NT2/D1 (cell line): ENCODE results near the gene RAB11FIP4.

Experiments used
- SUZ12 ChIP-seq: IDR thresholded peaks from 2 replicates; pipeline ENCODE4 v1.6.1; 2011; ENCODE audit not compliant: insufficient read length, insufficient read depth; ENCODE audit errors: extremely low read depth
- YY1 ChIP-seq: IDR thresholded peaks from 2 replicates; pipeline ENCODE4 v1.6.1; 2011; ENCODE audit not compliant: insufficient read length, insufficient read depth
- ZNF274 ChIP-seq: IDR thresholded peaks from 2 replicates; pipeline ENCODE4 v1.6.1; 2011; ENCODE audit warnings: mild to moderate bottlenecking, low read depth, low read length

DNA sequence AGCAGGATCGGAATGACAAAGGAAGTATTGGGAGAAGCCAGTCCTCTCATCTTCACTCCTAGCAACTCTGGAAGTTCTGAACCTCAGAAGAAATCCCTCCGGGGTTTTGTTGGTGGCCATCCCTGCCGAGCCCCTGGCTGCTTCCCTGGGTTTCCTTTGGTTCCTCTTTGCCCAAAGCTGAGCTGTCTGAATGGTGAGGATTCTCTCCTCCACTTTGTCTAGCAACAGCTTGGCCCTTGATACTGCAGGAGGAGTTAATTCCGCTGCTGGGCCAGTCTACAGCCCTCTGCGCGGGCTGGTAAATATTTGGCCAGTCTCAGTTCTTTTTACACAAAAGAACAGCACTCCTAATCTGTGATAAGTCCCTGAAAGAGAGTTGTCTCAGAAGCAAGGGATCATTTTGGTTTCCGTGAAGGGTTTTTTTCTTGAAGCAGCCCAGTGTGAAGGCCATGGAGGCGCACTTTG lies 170.9 kb downstream of the RAB11FIP4 start:
- TF ChIP-seq ZNF274 (no peak), YY1 (no peak), SUZ12 (no peak)
